H9 (cell line): Measurements from ENCODE around the gene AFF1. TPM values are rescaled to one million over a fixed set of nuclear protein-coding genes. Genes with fewer than 3 reads are reported as not detected.

Experiments
- DNase-seq: peaks from one replicate; pipeline ENCODE4 v3.0.0-alpha.2; 2017
- H2AFZ ChIP-seq: one replicate; pipeline ENCODE4 v1.6.1; 2013; ENCODE audit warnings: mild to moderate bottlenecking, low read length, control low read depth, moderate library complexity
- H2AK5ac ChIP-seq: 2 replicates; pipeline ENCODE4 v1.6.1; 2013; ENCODE audit warnings: low read length, control low read depth, mixed read lengths; ENCODE audit not compliant: insufficient read length
- H2BK120ac ChIP-seq: one replicate; pipeline ENCODE4 v1.6.1; 2013; ENCODE audit warnings: low read depth, mild to moderate bottlenecking, low read length, control low read depth, inconsistent platforms; ENCODE audit not compliant: poor library complexity, severe bottlenecking
- H2BK12ac ChIP-seq: 2 replicates; pipeline ENCODE4 v1.6.1; 2013; ENCODE audit warnings: low read length, control low read depth, mixed read lengths, low read depth; ENCODE audit not compliant: insufficient read length
- H2BK15ac ChIP-seq: 2 replicates; pipeline ENCODE4 v1.6.1; 2013; ENCODE audit warnings: low read depth, low read length, control low read depth
- H2BK20ac ChIP-seq: one replicate; pipeline ENCODE4 v1.6.1; 2013; ENCODE audit warnings: low read depth, mild to moderate bottlenecking, low read length, control low read depth, inconsistent platforms; ENCODE audit not compliant: poor library complexity, severe bottlenecking
- H2BK5ac ChIP-seq: 2 replicates; pipeline ENCODE4 v1.6.1; 2013; ENCODE audit warnings: low read length, control low read depth, mixed read lengths; ENCODE audit not compliant: insufficient read length
- H3K14ac ChIP-seq: 2 replicates; pipeline ENCODE4 v1.6.1; 2013; ENCODE audit warnings: low read length, control low read depth; ENCODE audit not compliant: insufficient read depth
- H3K18ac ChIP-seq: 2 replicates; pipeline ENCODE4 v1.6.1; 2013; ENCODE audit warnings: low read depth, mild to moderate bottlenecking, mixed read lengths, low read length, control low read depth; ENCODE audit not compliant: insufficient read length
- H3K23ac ChIP-seq: 2 replicates; pipeline ENCODE4 v1.6.1; 2013; ENCODE audit warnings: low read length, control low read depth, mixed read lengths, low read depth; ENCODE audit not compliant: insufficient read length
- H3K23me2 ChIP-seq: 2 replicates; pipeline ENCODE4 v1.6.1; 2013; ENCODE audit warnings: low read depth, mild to moderate bottlenecking, mixed read lengths, low read length, control low read depth; ENCODE audit not compliant: insufficient read length, poor library complexity, severe bottlenecking
- H3K27ac ChIP-seq: 2 replicates; pipeline ENCODE4 v1.5.1; 2013; ENCODE audit warnings: low read length, control low read depth, mixed read lengths, low read depth; ENCODE audit not compliant: insufficient read length
- H3K27me3 ChIP-seq: 2 replicates; pipeline ENCODE4 v1.6.1; 2013; ENCODE audit warnings: low read length, control low read depth, inconsistent platforms; ENCODE audit not compliant: insufficient read depth
- H3K4ac ChIP-seq: 2 replicates; pipeline ENCODE4 v1.6.1; 2013; ENCODE audit warnings: low read depth, mild to moderate bottlenecking, control low read depth, inconsistent platforms, low read length, moderate library complexity
- H3K4me1 ChIP-seq: 2 replicates; pipeline ENCODE4 v1.6.1; 2013; ENCODE audit warnings: low read length, control low read depth, inconsistent platforms; ENCODE audit not compliant: insufficient read depth
- H3K4me2 ChIP-seq: 2 replicates; pipeline ENCODE4 v1.6.1; 2013; ENCODE audit warnings: low read length, control low read depth, mixed read lengths; ENCODE audit not compliant: insufficient read length, insufficient read depth
- H3K56ac ChIP-seq: 2 replicates; pipeline ENCODE4 v1.6.1; 2013; ENCODE audit warnings: low read depth, mild to moderate bottlenecking, mixed read lengths, low read length, control low read depth; ENCODE audit not compliant: insufficient read length
- H3K79me1 ChIP-seq: 2 replicates; pipeline ENCODE4 v1.6.1; 2013; ENCODE audit warnings: low read depth, mild to moderate bottlenecking, moderate library complexity, low read length, control low read depth, inconsistent platforms; ENCODE audit not compliant: insufficient read depth, poor library complexity, severe bottlenecking
- H3K79me2 ChIP-seq: 2 replicates; pipeline ENCODE4 v1.6.1; 2013; ENCODE audit warnings: low read length, control low read depth, inconsistent platforms; ENCODE audit not compliant: insufficient read depth
- H3K9ac ChIP-seq: 2 replicates; pipeline ENCODE4 v1.6.1; 2013; ENCODE audit warnings: low read length, control low read depth, mixed read lengths; ENCODE audit not compliant: insufficient read length; ENCODE audit errors: extremely low read depth
- H3K9me3 ChIP-seq: one replicate; pipeline ENCODE4 v1.6.1; 2013; ENCODE audit warnings: low read depth, low read length, inconsistent platforms; ENCODE audit not compliant: control insufficient read depth
- H3T11ph ChIP-seq: one replicate; pipeline ENCODE4 v1.6.1; 2013; ENCODE audit warnings: mild to moderate bottlenecking, low read length, control low read depth, inconsistent platforms
- H4K20me1 ChIP-seq: one replicate; pipeline ENCODE4 v1.6.1; 2013; ENCODE audit not compliant: control insufficient read depth, insufficient read length, insufficient read depth
- H4K5ac ChIP-seq: 2 replicates; pipeline ENCODE4 v1.6.1; 2013; ENCODE audit warnings: low read depth, mild to moderate bottlenecking, mixed read lengths, low read length, control low read depth; ENCODE audit not compliant: insufficient read length
- H4K8ac ChIP-seq: replicated peaks from 2 replicates; pipeline ENCODE4 v1.6.1; 2013; ENCODE audit warnings: low read length, control low read depth, mixed read lengths, low read depth; ENCODE audit not compliant: insufficient read length
- H4K91ac ChIP-seq: 2 replicates; pipeline ENCODE4 v1.6.1; 2013; ENCODE audit warnings: low read depth, mild to moderate bottlenecking, moderate library complexity, mixed read lengths, low read length, control low read depth; ENCODE audit not compliant: insufficient read length
- H3K27ac Mint-ChIP-seq, 3 experiments: 2 replicates in 2 of 3; 3 replicates in 1 of 3; pipeline ENCODE4 v1.8.0; 2020 to 2021; ENCODE audit warnings: mixed read lengths in 3 of 3, mild to moderate bottlenecking in 1 of 3, moderate library complexity in 1 of 3
- H3K27me3 Mint-ChIP-seq: 2 replicates; pipeline ENCODE4 v1.8.0; 2021; ENCODE audit warnings: low read depth, mild to moderate bottlenecking, moderate library complexity, mixed read lengths
- H3K36me3 Mint-ChIP-seq, 3 experiments: 2 replicates in 2 of 3; 3 replicates in 1 of 3; pipeline ENCODE4 v1.8.0; 2020 to 2021; ENCODE audit warnings: low read depth in 3 of 3, mixed read lengths in 3 of 3; ENCODE audit not compliant: insufficient read depth in 1 of 3
- H3K4me1 Mint-ChIP-seq, 2 experiments: 2 replicates each; pipeline ENCODE4 v1.8.0; 2020; ENCODE audit warnings: mixed read lengths in 2 of 2
- H3K4me3 Mint-ChIP-seq, 2 experiments: 2 replicates in 1 of 2; 3 replicates in 1 of 2; pipeline ENCODE4 v1.8.0; 2020 to 2021; ENCODE audit warnings: mild to moderate bottlenecking in 2 of 2, mixed read lengths in 2 of 2, moderate library complexity in 1 of 2
- H3K9me3 Mint-ChIP-seq, 2 experiments: 2 replicates in 1 of 2; 3 replicates in 1 of 2; pipeline ENCODE4 v1.8.0; 2020; ENCODE audit warnings: mild to moderate bottlenecking in 2 of 2, mixed read lengths in 2 of 2, moderate library complexity in 1 of 2
- total RNA-seq: library from RNA; stranded (reverse); gene quantifications from 2 replicates; pipeline ENCODE4 v1.2.1, GENCODE V29; 2021
- TF ChIP-seq, protein P1 (sequence below): fragments of 200-600 bp; sonication (generic); conservative IDR thresholded peaks from 3 replicates; pipeline ENCODE4 v1.8.0; 2021; ENCODE audit warnings: antibody characterized with exemption, mild to moderate bottlenecking

Gene AFF1
- total RNA-seq, 1 experiment from 2014 or later = 74.5 TPM

DNA sequence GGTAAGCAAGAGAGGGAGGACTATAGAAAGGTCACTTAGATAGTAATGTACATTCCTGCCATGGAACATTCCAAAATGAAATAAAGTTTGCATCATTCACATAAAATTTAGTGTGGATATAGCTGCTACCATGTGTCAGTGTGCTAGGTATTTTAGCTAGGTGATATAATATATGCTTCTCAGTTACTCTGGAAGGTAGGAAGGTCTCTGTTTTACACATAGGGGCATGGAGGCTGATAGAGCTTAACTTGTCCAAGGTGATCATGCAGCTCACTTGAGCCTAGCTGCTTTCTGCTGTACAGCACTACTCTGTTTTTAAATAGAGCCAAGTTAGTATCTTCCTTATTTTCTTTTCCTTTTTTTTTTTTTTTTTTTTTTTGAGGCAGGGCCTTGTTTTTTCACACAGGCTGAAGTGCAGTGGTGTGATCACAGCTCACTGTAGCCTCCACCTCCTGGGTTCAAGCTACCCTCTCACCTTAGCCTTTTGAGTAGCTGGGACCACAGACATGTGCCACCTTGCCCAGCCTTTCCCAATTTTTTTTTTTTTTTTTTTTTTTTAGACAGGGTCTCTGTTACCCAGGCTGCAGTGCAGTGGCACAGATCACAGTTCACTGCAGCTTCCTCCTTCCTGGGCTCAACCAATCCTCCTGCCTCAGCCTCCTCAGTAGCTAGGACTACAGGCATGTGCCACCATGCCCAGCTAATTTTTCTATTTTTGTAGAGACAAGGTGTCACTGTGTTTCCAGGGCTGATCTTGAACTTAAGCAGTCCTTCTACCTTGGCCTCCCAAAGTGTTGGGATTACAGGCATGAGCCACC is 10.4 kb downstream of the AFF1 start:
- Histone ChIP-seq H3K4me1 (peaks cover 18% of the 10 kb centered on the region; the same call in 1 of the 2 replicates), H3K14ac (no peak overlapping the region), H2BK5ac (no peak overlapping the region), H3K79me1 (no peaks in the 10 kb centered on the region), H2BK20ac (no peak overlapping the region), H4K20me1 (no peaks in the 10 kb centered on the region), H2AFZ (no peak overlapping the region), H4K91ac (no peak overlapping the region), H3K4me2 (no peak overlapping the region), H4K5ac (no peak overlapping the region), H3K56ac (no peak overlapping the region), H4K8ac (no peak overlapping the region), H2BK15ac (no peak overlapping the region), H3K18ac (no peak overlapping the region), H3K27me3 (no peaks in the 10 kb centered on the region), H3T11ph (no peak overlapping the region), H3K27ac (no peak overlapping the region), H3K4ac (no peak overlapping the region), H2BK12ac (no peak overlapping the region), H3K9me3 (no peaks in the 10 kb centered on the region), H3K23ac (no peak overlapping the region), H2BK120ac (no peak overlapping the region), H3K79me2 (peaks cover 32% of the 10 kb centered on the region; the same call in 1 of the 2 replicates), H2AK5ac (no peak overlapping the region), H3K23me2 (no peaks in the 10 kb centered on the region), H3K9ac (no peak overlapping the region)
- Mint-ChIP-seq H3K9me3 (no peaks in the 10 kb centered on the region), H3K27me3 (no peaks in the 10 kb centered on the region), H3K4me3 (no peak overlapping the region), H3K36me3 (peaks cover 4 to 5% (median 5%) of the 10 kb centered on the region in 3 experiments; a peak in 6 of 7 replicates), H3K27ac (peak overlapping the region; percentile 36 to 78 (median 56); a peak in 2 of 7 replicates), H3K4me1 (peaks cover 57 to 59% of the 10 kb centered on the region in 2 experiments)
- DNase-seq = no peak
- TF ChIP-seq, protein P1, sequence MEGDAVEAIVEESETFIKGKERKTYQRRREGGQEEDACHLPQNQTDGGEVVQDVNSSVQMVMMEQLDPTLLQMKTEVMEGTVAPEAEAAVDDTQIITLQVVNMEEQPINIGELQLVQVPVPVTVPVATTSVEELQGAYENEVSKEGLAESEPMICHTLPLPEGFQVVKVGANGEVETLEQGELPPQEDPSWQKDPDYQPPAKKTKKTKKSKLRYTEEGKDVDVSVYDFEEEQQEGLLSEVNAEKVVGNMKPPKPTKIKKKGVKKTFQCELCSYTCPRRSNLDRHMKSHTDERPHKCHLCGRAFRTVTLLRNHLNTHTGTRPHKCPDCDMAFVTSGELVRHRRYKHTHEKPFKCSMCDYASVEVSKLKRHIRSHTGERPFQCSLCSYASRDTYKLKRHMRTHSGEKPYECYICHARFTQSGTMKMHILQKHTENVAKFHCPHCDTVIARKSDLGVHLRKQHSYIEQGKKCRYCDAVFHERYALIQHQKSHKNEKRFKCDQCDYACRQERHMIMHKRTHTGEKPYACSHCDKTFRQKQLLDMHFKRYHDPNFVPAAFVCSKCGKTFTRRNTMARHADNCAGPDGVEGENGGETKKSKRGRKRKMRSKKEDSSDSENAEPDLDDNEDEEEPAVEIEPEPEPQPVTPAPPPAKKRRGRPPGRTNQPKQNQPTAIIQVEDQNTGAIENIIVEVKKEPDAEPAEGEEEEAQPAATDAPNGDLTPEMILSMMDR = no peak
